HepG2 (cell line): ENCODE results near the gene STX1B. TPM values are rescaled to one million over a fixed set of nuclear protein-coding genes. Genes with fewer than 3 reads are reported as not detected.

Source experiments
- ATF7-NPFF ChIP-seq: sonication (generic); formaldehyde crosslinking; IDR thresholded peaks from 2 replicates; pipeline ENCODE4 v1.8.1; 2023; ENCODE audit warnings: mild to moderate bottlenecking, low read depth, missing genetic modification reagents, moderate library complexity
- CBX5 ChIP-seq: sonication (generic); formaldehyde crosslinking; IDR thresholded peaks from 2 replicates; pipeline ENCODE4 v1.4.0; 2020; ENCODE audit warnings: missing genetic modification reagents, borderline replicate concordance
- GATAD2A ChIP-seq: IDR thresholded peaks from 2 replicates; pipeline ENCODE4 v1.6.1; 2016
- PBX2 ChIP-seq: IDR thresholded peaks from 2 replicates; pipeline ENCODE4 v1.6.1; 2016; ENCODE audit warnings: control low read depth
- THAP11 ChIP-seq: IDR thresholded peaks from 2 replicates; pipeline ENCODE4 v1.6.1; 2016; ENCODE audit warnings: missing biosample characterization, missing genetic modification reagents
- TRIM24 ChIP-seq: sonication (generic); formaldehyde crosslinking; IDR thresholded peaks from 2 replicates; pipeline ENCODE4 v1.8.0; 2022; ENCODE audit warnings: mild to moderate bottlenecking, missing genetic modification reagents
- ZBTB20 ChIP-seq: sonication (generic); formaldehyde crosslinking; IDR thresholded peaks from 2 replicates; pipeline ENCODE4 v1.8.1; 2023; ENCODE audit warnings: missing genetic modification reagents, low read depth, mild to moderate bottlenecking, borderline replicate concordance
- ZFP62 ChIP-seq: sonication (generic); formaldehyde crosslinking; IDR thresholded peaks from 2 replicates; pipeline ENCODE4 v1.4.0; 2020; ENCODE audit warnings: missing genetic modification reagents
- ZNF138 ChIP-seq: sonication (generic); formaldehyde crosslinking; IDR thresholded peaks from 2 replicates; pipeline ENCODE4 v1.5.0; 2020; ENCODE audit warnings: mild to moderate bottlenecking, low read depth, missing genetic modification reagents
- ZNF484 ChIP-seq: sonication (generic); formaldehyde crosslinking; IDR thresholded peaks from 2 replicates; pipeline ENCODE4 v1.5.1; 2020; ENCODE audit warnings: mild to moderate bottlenecking, low read depth, missing genetic modification reagents, borderline replicate concordance
- ZNF607 ChIP-seq: sonication (generic); formaldehyde crosslinking; IDR thresholded peaks from 2 replicates; pipeline ENCODE4 v1.5.1; 2020; ENCODE audit warnings: missing genetic modification reagents, mild to moderate bottlenecking, borderline replicate concordance
- polyA plus RNA-seq, 8 experiments: library from polyadenylated mRNA; depleted of rRNA in 3 of 8; stranded (reverse) in 7 of 8; unstranded in 1 of 8; fragments of >200 nt; fragmentation: Illumina TruSeq in 4 of 8; extraction: Trizol in 4 of 8; gene quantifications; 2 replicates each; pipeline versions ENCODE4 v1.2.1 to v1.2.3, GENCODE V29; 2011 to 2016; ENCODE audit warnings: low read depth in 4 of 8, missing spikeins in 1 of 8, mixed read lengths in 1 of 8; ENCODE audit not compliant: insufficient read depth in 1 of 8
- total RNA-seq, 5 experiments: library from RNA; depleted of rRNA; stranded (reverse); fragments of >200 nt; fragmentation: Illumina TruSeq; extraction: Trizol; gene quantifications; 2 replicates each; pipeline ENCODE4 v1.2.3, GENCODE V29; 2016; ENCODE audit warnings: low read depth in 1 of 5
- TF ChIP-seq, protein P1 (sequence below), 2 experiments: fragments of 450-650 bp in 1 of 2; sonication (generic) in 1 of 2; formaldehyde crosslinking in 1 of 2; IDR thresholded peaks; 2 replicates each; pipeline versions ENCODE4 v1.6.1 to v1.8.0; 2016 to 2022; ENCODE audit warnings: antibody characterized with exemption in 1 of 2, mild to moderate bottlenecking in 1 of 2, missing genetic modification reagents in 1 of 2
- TF ChIP-seq, protein P2 (sequence below): sonication (generic); formaldehyde crosslinking; IDR thresholded peaks from 2 replicates; pipeline ENCODE4 v1.4.0; 2020; ENCODE audit warnings: missing genetic modification reagents

STX1B gene
- total and polyA plus RNA-seq, 2 of the 13 experiments (the other 11 are each of a cell fraction or from before 2014, with no cell fraction given), result 2.1 to 3.0 TPM

- TF ChIP-seq, protein P1, sequence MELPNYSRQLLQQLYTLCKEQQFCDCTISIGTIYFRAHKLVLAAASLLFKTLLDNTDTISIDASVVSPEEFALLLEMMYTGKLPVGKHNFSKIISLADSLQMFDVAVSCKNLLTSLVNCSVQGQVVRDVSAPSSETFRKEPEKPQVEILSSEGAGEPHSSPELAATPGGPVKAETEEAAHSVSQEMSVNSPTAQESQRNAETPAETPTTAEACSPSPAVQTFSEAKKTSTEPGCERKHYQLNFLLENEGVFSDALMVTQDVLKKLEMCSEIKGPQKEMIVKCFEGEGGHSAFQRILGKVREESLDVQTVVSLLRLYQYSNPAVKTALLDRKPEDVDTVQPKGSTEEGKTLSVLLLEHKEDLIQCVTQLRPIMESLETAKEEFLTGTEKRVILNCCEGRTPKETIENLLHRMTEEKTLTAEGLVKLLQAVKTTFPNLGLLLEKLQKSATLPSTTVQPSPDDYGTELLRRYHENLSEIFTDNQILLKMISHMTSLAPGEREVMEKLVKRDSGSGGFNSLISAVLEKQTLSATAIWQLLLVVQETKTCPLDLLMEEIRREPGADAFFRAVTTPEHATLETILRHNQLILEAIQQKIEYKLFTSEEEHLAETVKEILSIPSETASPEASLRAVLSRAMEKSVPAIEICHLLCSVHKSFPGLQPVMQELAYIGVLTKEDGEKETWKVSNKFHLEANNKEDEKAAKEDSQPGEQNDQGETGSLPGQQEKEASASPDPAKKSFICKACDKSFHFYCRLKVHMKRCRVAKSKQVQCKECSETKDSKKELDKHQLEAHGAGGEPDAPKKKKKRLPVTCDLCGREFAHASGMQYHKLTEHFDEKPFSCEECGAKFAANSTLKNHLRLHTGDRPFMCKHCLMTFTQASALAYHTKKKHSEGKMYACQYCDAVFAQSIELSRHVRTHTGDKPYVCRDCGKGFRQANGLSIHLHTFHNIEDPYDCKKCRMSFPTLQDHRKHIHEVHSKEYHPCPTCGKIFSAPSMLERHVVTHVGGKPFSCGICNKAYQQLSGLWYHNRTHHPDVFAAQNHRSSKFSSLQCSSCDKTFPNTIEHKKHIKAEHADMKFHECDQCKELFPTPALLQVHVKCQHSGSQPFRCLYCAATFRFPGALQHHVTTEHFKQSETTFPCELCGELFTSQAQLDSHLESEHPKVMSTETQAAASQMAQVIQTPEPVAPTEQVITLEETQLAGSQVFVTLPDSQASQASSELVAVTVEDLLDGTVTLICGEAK (IDR thresholded peaks at IDR 0.05), result no peak
- TF ChIP-seq, protein P1 (CRISPR knock-in tag; IDR thresholded peaks at IDR 0.05), result peak; percentile 60; the same call in 1 of the 2 replicates
- TF ChIP-seq ZFP62, result 0 out of 2 replicates have a peak, but pooled peaks have one; percentile 61
- peak; percentile 75; the same call in 1 of the 2 replicates for TF ChIP-seq ZNF607 (CRISPR knock-in tag)
- no peak for TF ChIP-seq ZNF484 (CRISPR knock-in tag)
- TF ChIP-seq TRIM24 (CRISPR knock-in tag), result no peak
- peak; percentile 70; the same call in 1 of the 2 replicates for TF ChIP-seq CBX5 (CRISPR knock-in tag)
- peak; percentile 93 for TF ChIP-seq THAP11 (CRISPR knock-in tag)
- 0 out of 2 replicates have a peak, but pooled peaks have one; percentile 27 for TF ChIP-seq ZNF138 (CRISPR knock-in tag)
- no peak for TF ChIP-seq GATAD2A (CRISPR knock-in tag)
- no peak for TF ChIP-seq PBX2 (CRISPR knock-in tag)
- peak; percentile 45; the same call in 1 of the 2 replicates for TF ChIP-seq ATF7-NPFF (CRISPR knock-in tag)
- peak; percentile 39; the same call in 1 of the 2 replicates for TF ChIP-seq ZBTB20 (CRISPR knock-in tag)
- TF ChIP-seq, protein P2, sequence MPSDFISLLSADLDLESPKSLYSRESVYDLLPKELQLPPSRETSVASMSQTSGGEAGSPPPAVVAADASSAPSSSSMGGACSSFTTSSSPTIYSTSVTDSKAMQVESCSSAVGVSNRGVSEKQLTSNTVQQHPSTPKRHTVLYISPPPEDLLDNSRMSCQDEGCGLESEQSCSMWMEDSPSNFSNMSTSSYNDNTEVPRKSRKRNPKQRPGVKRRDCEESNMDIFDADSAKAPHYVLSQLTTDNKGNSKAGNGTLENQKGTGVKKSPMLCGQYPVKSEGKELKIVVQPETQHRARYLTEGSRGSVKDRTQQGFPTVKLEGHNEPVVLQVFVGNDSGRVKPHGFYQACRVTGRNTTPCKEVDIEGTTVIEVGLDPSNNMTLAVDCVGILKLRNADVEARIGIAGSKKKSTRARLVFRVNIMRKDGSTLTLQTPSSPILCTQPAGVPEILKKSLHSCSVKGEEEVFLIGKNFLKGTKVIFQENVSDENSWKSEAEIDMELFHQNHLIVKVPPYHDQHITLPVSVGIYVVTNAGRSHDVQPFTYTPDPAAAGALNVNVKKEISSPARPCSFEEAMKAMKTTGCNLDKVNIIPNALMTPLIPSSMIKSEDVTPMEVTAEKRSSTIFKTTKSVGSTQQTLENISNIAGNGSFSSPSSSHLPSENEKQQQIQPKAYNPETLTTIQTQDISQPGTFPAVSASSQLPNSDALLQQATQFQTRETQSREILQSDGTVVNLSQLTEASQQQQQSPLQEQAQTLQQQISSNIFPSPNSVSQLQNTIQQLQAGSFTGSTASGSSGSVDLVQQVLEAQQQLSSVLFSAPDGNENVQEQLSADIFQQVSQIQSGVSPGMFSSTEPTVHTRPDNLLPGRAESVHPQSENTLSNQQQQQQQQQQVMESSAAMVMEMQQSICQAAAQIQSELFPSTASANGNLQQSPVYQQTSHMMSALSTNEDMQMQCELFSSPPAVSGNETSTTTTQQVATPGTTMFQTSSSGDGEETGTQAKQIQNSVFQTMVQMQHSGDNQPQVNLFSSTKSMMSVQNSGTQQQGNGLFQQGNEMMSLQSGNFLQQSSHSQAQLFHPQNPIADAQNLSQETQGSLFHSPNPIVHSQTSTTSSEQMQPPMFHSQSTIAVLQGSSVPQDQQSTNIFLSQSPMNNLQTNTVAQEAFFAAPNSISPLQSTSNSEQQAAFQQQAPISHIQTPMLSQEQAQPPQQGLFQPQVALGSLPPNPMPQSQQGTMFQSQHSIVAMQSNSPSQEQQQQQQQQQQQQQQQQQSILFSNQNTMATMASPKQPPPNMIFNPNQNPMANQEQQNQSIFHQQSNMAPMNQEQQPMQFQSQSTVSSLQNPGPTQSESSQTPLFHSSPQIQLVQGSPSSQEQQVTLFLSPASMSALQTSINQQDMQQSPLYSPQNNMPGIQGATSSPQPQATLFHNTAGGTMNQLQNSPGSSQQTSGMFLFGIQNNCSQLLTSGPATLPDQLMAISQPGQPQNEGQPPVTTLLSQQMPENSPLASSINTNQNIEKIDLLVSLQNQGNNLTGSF (CRISPR knock-in tag), result 0 out of 2 replicates have a peak, but pooled peaks have one; percentile 35
Measured at GRCh38 chr16:30957456-30958174, 52.8 kb downstream of the STX1B start, which contains the start of gene SETD1A (continued).
